ENCODE data around the gene SMG6.
"Not testable (repeated sequence)": the region's sequence is repeated elsewhere in the genome, so short reads cannot be mapped to it uniquely, and the experiment has no call there.

DNA sequence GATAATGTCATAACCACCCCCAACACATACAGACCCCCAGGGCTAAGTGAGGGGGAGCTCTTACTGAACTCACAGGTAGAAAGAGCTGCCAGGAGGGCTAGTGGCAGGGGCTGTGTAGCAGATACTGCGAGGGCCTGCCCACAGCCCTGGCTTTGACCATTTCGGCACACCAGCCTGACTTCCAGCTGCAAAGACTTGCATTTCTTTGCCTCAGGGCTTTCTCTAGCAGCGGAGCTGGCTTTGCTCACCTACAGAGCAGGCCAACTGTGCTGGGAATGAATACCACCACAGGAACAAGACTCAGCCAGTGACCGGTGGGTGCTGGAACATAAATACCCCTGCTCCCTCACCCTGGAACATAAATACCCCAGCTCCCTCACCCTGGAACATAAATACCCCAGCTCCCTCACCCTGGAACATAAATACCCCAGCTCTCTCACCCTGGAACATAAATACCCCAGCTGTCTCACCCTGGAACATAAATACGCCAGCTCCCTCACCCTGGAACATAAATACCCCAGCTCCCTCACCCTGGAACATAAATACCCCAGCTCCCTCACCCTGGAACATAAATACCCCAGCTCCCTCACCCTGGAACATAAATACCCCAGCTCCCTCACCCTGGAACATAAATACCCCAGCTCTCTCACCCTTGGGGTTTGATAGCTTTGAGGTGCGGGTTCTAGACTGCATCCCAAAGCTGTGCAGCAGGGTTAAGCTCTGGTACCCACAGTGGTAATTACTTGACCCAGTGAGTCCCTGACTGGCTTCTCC lies 290.2 kb downstream of the SMG6 start:
- TF ChIP-seq, protein P1, sequence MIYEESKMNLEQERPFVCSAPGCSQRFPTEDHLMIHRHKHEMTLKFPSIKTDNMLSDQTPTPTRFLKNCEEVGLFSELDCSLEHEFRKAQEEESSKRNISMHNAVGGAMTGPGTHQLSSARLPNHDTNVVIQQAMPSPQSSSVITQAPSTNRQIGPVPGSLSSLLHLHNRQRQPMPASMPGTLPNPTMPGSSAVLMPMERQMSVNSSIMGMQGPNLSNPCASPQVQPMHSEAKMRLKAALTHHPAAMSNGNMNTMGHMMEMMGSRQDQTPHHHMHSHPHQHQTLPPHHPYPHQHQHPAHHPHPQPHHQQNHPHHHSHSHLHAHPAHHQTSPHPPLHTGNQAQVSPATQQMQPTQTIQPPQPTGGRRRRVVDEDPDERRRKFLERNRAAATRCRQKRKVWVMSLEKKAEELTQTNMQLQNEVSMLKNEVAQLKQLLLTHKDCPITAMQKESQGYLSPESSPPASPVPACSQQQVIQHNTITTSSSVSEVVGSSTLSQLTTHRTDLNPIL (CRISPR knock-in tag; IDR thresholded peaks at IDR 0.05; ENCODE audit: low read depth): not testable (repeated sequence)
- not testable (repeated sequence) for TF ChIP-seq SNAI2 (CRISPR knock-in tag; IDR thresholded peaks at IDR 0.05); ARNTL (CRISPR knock-in tag; IDR thresholded peaks at IDR 0.05; ENCODE audit: borderline replicate concordance, low read depth); OSR1 (CRISPR knock-in tag; IDR thresholded peaks at IDR 0.05); ZFP3 (CRISPR knock-in tag; IDR thresholded peaks at IDR 0.05); ESRRG (CRISPR knock-in tag; IDR thresholded peaks at IDR 0.05); PPARA (CRISPR knock-in tag; IDR thresholded peaks at IDR 0.05; ENCODE audit: borderline replicate concordance); GLIS3 (CRISPR knock-in tag; IDR thresholded peaks at IDR 0.05); ZFP30 (CRISPR knock-in tag; IDR thresholded peaks at IDR 0.05); TCF4 (CRISPR knock-in tag; IDR thresholded peaks at IDR 0.05; ENCODE audit: borderline replicate concordance)
- TF ChIP-seq, protein P2, sequence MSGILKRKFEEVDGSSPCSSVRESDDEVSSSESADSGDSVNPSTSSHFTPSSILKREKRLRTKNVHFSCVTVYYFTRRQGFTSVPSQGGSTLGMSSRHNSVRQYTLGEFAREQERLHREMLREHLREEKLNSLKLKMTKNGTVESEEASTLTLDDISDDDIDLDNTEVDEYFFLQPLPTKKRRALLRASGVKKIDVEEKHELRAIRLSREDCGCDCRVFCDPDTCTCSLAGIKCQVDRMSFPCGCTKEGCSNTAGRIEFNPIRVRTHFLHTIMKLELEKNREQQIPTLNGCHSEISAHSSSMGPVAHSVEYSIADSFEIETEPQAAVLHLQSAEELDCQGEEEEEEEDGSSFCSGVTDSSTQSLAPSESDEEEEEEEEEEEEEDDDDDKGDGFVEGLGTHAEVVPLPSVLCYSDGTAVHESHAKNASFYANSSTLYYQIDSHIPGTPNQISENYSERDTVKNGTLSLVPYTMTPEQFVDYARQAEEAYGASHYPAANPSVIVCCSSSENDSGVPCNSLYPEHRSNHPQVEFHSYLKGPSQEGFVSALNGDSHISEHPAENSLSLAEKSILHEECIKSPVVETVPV (CRISPR knock-in tag; IDR thresholded peaks at IDR 0.05): not testable (repeated sequence)
